Measurements from ENCODE around the gene KIAA2012. TPM values are rescaled to one million over a fixed set of nuclear protein-coding genes. Genes with fewer than 3 reads are reported as not detected.

The KIAA2012 gene
- total RNA-seq, 4 donors from 2014 or later, result 0.15 to 0.76 (median 0.26) TPM; not detected in 1

DNA sequence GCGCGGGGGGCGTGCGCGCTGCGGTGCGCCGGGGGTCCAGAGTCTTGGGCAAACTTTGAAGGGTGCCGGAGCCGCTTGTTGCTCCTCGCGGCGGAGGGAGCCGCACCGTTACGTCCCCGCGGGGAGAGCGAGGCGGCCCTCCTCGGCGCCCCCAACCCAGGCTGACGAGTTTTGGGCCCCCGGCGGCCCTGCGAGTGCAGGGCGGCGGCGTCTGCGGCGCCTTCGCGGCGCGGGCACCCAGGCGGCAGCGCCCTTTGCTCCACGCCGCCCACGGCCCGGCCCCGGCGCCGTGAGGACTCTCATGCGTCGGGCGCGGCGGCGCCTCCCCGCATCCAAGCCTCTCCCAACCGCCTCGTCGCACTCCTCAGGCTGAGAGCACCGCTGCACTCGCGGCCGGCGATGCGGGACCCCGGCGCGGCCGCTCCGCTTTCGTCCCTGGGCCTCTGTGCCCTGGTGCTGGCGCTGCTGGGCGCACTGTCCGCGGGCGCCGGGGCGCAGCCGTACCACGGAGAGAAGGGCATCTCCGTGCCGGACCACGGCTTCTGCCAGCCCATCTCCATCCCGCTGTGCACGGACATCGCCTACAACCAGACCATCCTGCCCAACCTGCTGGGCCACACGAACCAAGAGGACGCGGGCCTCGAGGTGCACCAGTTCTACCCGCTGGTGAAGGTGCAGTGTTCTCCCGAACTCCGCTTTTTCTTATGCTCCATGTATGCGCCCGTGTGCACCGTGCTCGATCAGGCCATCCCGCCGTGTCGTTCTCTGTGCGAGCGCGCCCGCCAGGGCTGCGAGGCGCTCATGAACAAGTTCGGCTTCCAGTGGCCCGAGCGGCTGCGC is 38.6 kb upstream of the KIAA2012 start:
- peaks cover 0 to 5% of the 10 kb centered on the region in 2 donors for H3K4me1 ChIP-seq
- no peaks in the 10 kb centered on the region for H3K27me3 ChIP-seq
- DNase-seq, result peak; percentile 26 to 40
- H3K9me3 ChIP-seq, result no peaks in the 10 kb centered on the region
- TF ChIP-seq, protein P1, sequence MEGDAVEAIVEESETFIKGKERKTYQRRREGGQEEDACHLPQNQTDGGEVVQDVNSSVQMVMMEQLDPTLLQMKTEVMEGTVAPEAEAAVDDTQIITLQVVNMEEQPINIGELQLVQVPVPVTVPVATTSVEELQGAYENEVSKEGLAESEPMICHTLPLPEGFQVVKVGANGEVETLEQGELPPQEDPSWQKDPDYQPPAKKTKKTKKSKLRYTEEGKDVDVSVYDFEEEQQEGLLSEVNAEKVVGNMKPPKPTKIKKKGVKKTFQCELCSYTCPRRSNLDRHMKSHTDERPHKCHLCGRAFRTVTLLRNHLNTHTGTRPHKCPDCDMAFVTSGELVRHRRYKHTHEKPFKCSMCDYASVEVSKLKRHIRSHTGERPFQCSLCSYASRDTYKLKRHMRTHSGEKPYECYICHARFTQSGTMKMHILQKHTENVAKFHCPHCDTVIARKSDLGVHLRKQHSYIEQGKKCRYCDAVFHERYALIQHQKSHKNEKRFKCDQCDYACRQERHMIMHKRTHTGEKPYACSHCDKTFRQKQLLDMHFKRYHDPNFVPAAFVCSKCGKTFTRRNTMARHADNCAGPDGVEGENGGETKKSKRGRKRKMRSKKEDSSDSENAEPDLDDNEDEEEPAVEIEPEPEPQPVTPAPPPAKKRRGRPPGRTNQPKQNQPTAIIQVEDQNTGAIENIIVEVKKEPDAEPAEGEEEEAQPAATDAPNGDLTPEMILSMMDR (IDR thresholded peaks at IDR 0.05), result no peak
- no peak for TF ChIP-seq POLR2A (IDR thresholded peaks at IDR 0.05)
- H3K4me3 ChIP-seq, result peak overlapping the region; percentile 62 to 65
- no peaks in the 10 kb centered on the region for H3K36me3 ChIP-seq
- H3K27ac ChIP-seq, result peak overlapping the region; percentile 95 to 98
- intact Hi-C loops (cut with DNase I; ENCODE audit: low total_unique reads), result no loop called here

- H3K4me1 ChIP-seq, result peaks cover 0 to 5% of the 10 kb centered on the region in 2 donors
- H3K9me3 ChIP-seq, result no peaks in the 10 kb centered on the region
- peak overlapping the region; percentile 95 to 98 for H3K27ac ChIP-seq
- no peaks in the 10 kb centered on the region for H3K36me3 ChIP-seq
- H3K4me3 ChIP-seq, result peak overlapping the region; percentile 62 to 65
- peak; percentile 63 to 72 for DNase-seq
- TF ChIP-seq, protein P1 (IDR thresholded peaks at IDR 0.05), result peak; percentile 36 to 77 (median 48)
- TF ChIP-seq POLR2A (IDR thresholded peaks at IDR 0.05), result no peak
- no peaks in the 10 kb centered on the region for H3K27me3 ChIP-seq
- intact Hi-C loops (cut with DNase I; ENCODE audit: low total_unique reads), result no loop called here
Measured at GRCh38 chr2:202035089-202035940, 37.7 kb upstream of the KIAA2012 start.

GRCh38 chr2:202035941-202036372 is 37.1 kb upstream of the KIAA2012 start:
- intact Hi-C loops (cut with DNase I; ENCODE audit: low total_unique reads), result no loop called here
- TF ChIP-seq, protein P1 (IDR thresholded peaks at IDR 0.05), result no peak
- TF ChIP-seq POLR2A (IDR thresholded peaks at IDR 0.05), result no peak
- Histone ChIP-seq H3K27ac (peak overlapping the region; percentile 77 to 98), H3K36me3 (no peaks in the 10 kb centered on the region), H3K4me3 (peak overlapping the region; percentile 62 to 65), H3K9me3 (no peaks in the 10 kb centered on the region), H3K4me1 (peaks cover 0 to 5% of the 10 kb centered on the region in 2 donors), H3K27me3 (no peaks in the 10 kb centered on the region)
- peak; percentile 23 to 31 for DNase-seq

DNA sequence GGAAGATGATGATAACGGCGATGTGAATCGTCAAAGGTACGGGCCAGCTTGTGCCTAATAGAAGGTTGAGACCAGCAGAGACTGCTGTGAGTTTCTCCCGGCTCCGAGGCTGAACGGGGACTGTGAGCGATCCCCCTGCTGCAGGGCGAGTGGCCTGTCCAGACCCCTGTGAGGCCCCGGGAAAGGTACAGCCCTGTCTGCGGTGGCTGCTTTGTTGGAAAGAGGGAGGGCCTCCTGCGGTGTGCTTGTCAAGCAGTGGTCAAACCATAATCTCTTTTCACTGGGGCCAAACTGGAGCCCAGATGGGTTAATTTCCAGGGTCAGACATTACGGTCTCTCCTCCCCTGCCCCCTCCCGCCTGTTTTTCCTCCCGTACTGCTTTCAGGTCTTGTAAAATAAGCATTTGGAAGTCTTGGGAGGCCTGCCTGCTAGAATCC is 36.4 kb upstream of the KIAA2012 start:
- peak overlapping the region; percentile 14 to 65 for H3K4me3 ChIP-seq
- TF ChIP-seq, protein P1 (IDR thresholded peaks at IDR 0.05), result no peak
- no peak for TF ChIP-seq POLR2A (IDR thresholded peaks at IDR 0.05)
- intact Hi-C loops (cut with DNase I; ENCODE audit: low total_unique reads), result no loop called here
- no peaks in the 10 kb centered on the region for H3K9me3 ChIP-seq
- H3K36me3 ChIP-seq, result no peaks in the 10 kb centered on the region
- peak overlapping the region; percentile 77 to 98 for H3K27ac ChIP-seq
- peaks cover 0 to 5% of the 10 kb centered on the region in 2 donors for H3K4me1 ChIP-seq
- no peaks in the 10 kb centered on the region for H3K27me3 ChIP-seq
- peak; percentile 22 to 30 for DNase-seq

Measured in uterus (tissue), 4 donors.